OCI-M2 (cell line): ENCODE data around the gene MARK3.

Experiments
- DNase-seq: peaks from one replicate; lab custom pipeline; 2025; ENCODE audit not compliant: unreplicated experiment; lab: John Stamatoyannopoulos, UW

Gene MARK3

DNA sequence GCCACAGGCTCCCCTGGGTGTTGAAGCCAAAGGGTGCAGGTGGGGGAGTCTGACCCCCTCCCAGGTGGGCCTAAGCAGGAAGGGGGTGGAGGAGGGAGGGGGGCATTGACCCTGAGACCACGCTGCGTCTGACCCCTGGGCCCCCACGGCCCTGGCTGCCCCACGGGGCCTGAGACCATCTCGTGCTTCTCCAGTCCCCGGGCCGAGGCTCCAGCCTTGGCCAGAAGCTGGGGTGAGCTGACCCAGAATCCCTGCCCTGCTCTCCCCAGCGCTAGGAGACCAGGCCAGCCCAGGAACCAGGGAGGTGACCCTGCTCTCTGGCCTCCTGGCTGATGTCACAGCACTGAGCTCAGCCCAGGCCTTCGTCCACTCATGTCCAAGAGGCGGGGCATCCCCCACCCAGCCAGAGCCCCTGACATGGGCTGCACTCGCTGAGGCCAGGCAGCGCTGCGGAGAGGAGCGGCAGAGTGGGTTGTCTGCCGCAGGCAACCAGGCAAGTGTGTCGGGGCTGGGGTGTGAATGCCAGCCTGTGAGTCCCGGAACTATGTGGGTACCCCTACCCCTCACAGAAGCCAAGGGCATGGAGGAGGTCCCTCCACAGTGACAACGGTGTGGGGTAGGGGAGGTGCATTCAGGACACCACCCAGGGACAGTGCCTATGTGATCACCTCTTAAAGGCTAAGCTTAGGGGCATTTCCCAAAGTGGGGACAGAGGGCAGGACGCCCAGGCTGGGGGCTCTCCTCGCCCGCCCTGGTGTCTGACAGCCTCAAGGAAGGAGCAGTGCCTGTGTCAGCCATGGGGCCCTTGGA, 150.1 kb downstream of the MARK3 start:
- no peak for DNase-seq

DNA sequence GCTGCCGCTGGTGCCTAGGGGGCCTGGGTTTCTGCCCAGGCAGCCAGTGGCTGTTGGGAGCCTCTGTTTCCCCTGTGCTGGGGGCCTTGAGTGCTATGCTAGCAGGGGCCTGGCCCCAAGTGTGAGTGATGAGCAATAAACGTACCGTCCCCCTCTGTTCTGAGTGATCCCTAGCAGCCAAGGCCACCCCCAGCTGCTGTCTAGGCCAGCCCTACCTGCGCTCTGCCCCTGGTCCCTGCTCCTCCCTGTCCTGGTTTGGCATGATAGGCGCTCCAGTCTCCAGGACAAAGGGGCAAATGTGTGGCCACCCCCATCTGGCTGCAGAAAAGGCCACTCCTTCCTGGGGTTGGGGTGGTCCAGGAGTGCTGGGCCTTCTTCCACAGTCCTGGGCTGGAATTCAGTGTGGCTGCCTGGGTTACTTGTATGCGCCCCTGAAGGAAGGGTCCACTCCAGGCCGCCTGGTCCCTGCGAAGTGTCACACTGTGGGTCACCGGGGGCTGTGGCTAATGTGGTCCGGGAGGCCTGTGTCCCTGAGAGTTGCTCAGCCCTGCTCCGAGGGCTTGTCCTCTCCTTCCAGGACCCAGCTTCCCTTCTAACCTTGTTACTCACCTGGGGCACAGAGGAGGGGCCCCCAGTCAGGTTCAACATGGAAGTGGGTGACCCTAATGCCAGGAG, 150.8 kb downstream of the MARK3 start:
- no peak for DNase-seq

DNA sequence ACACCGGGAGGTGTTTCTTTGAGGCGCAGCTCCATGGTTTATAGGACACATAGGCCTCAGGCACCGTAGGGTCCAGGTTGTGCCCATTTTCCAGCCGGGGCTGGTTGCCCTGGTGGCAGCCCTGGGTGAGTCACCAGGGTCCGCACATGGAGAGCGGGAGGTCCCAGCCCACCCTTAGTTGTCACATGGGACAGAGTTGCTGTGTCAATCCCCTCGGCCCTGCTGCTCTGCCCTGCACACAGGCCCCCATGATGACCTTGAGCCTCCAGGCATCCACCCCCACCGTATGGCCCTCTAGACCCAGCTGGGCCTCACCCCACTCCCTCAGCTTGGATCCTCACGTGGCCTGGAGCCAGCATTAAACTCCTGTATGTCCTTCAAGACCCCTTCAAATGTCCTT, 151.5 kb downstream of the MARK3 start:
- DNase-seq, result no peak

DNA sequence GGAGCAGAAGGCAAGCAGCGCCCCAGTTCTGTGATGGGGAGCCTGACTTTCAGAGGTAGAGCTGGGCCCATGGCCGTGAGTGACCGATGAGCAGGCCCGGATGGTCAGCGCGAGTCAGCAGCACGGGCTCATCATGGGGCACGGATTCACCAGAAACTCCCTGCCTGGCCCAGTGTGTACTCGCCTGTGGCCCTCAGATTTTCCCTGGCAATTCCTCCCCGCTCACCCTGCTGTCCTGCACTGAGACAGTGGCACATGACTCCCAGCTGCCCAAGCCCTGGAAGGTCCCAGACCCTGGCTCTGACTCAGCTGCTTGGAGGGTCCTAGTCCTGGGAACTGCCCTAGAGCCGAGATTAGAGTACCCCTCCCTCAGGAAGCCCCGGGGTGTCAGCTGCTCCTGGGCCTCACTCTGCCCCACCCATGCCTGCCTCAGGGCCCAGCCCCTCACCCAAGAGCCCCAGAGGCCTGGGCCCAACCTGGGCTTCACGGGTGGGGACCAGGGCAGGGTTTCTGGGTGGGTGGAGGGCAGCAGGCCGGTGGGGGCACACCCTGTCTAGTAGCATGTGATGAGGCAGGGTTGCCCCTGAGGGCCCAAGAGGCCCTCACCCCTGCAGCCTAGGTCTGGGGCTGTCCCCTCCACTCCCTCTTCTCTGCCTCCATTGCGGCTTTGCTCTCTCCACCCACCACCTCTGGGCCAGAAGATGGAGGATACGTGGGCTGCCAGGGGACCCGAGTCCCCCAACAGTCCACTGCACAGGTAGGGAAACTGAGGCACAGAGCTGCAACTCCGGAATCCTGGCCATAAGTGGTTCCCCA, 152.2 kb downstream of the MARK3 start:
- no peak for DNase-seq

DNA sequence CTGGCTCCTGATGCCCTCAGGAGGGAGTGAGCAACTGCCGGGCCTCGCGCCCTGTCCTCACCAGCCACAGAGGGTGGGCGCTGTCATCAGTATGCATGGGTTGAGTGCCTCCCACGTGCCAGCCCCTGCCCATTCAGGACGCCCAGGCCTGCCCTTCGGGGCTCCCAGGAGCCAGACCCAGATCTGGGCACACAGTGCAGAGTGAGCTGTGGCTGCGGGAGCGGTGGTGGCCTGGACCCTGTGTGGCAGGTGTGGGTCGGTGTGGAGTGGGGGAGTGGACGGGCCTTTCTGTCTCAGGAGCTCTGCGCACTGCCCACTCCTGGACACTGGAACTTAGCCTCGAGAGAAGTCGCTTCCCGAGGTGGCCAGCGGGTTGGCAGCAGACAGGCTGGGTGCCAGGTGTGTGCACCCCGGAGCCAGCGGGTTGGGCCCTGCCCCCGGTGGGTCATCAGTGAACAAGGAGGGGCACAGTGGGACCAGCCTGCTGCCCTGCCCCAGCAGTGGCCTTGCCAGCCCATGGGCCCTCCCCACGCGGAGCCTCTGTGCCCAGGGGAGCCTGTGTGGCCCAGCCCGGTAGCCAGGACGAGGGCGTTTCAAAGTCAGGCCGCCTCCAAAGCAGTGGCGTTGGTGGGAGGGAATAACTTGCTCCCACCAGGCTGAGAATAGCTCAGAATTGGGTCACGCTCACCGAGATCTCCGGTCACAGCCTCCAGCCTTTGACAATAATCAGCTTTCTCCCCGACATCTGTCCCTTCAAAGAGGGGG, 153.3 kb downstream of the MARK3 start:
- no peak for DNase-seq

DNA sequence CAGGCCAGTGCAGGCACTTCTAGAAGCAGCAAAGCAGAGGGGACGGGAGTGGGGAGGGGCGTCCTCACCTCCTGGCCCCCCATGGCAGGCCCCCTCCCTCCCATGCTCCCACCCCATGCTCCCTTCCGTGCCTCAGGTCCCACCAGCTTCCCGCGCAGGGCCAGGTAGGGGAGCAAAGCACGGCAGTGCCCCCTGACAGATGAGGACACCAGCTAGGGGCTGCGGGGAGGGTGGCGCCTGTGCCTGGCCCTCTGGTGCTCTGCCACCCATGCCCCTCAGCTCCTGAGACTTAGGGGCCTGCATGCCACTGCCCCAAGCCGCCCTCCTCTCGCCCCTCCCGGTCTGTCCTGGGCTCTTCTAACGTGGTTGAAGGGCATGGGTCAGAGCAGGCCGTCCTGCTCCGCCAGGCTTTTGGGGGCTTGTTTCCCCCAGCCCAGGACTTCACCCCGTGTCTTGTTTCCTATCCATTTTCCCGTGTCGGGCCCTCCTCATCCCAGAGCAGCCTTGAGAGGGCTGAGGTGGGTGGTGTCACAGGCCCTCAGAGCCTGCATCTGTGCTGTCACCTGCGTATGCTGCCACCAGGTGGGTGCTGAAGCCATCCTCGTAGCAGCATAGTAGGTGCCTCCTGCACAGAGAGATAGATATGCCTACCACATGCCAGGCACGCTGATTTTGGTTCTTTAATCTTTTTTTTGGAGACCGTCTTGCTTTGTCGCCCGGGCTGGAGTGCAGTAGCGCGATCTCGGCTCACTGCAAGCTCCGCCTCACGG, 154.0 kb downstream of the MARK3 start:
- DNase-seq, result no peak

DNA sequence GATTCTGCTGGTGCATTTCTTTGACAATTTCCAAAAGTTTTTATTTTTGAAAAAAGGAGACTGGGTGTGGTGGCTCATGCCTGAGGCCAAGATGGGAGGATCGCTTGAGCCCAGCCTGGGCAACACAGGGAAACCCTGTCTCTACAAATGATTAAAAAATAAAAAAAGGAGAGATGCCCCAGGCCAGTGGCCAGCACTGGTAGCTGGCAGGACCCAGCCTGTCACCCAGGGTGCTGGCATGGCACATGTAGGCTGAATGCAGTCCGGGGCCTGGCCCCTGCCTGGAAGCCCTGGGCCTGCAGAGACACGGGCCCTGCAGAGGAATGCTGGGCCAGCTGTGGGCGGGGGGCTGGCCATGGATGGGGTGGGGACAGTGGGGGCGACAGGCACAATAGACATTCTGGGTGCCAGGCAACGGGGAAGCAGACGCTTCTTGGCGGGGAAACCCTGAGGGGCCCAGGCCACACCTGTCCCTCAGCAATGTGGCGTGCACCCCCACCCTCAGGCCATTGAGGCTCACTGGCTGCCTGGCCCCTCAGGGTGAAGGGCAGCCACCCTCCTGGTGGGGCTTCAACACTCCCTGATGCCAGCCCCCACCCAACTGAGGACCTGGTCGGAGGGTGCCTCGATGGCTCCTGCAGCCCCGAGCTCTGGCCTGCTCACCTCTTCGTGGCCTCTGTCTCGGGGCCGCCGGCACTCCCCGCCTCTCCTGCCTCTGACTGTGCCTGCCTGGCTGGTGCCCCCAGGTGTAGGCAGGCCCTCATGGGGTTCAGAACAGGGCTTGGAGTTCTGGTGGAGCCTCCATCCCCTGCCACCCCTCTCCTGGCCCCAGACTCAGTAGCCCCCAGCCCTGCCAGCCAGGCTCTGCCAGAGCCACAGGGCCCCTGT, 155.8 kb downstream of the MARK3 start:
- no peak for DNase-seq

DNA sequence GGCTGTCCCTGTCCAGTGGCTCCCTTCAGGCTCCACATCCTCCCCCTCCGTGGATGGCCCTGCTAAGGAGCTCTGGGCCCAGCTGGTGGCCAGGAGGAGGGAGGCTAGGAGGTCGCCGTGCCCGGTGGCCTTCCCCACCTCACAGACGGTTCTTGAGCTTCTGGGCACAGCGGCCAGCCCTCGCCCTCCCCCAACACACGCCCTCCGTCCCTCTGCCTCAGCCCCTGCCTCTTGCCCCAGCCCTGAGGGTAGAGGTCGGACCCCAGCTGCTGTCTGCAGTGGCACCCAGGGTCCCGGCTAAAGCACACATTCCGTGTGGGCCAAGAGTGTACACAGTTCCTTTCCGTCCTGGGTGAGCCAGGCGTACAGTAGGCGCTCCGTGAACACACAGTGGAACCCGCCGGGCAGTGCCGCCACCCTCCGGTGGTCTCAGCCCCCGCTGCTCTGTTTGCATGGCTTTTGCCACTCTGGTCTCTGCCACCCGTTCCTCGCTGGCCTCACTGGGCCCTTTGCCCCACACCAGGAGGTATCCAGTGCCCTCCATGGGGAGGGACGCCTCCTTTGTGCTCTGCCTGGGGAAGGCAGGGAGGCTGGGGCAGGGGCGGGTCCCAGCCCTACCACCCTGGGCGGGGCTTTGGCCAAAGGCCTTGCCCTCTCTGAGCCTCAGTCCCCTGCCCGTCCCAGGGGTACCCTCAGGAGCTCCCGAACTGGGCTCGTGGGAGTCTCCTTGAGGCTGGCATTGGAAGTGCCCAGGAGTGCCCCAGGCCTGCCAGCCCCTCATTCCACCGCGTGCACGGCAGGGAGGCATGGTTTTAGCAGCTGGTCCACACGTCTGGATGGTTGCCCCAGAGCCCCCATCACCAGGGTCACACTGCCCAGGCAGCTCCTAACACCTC, 156.7 kb downstream of the MARK3 start:
- no peak for DNase-seq

DNA sequence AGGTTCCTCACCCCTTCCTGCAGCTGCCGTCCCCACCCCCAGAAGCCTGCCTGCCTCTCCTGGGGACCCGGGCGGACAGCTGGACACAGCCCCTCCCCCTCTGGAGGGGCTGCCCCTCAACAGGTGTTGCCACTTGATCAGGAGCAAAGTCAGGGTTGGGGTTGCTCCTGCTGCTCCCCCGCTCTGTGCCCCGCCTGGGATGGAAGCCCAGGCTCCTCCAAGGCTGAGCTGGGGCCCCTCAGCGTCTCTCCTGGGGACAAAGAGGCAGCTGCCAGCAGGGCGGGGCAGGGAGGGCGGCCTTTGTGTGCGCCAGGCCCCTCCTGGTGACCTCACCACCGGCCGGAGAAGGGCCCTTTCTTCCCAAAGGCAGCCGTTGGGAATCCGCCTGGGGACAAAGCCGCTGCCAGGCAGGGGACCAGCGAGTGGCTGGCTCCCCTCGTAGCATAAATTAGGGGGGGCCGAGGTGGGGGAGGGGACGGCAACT, 157.4 kb downstream of the MARK3 start:
- DNase-seq, result no peak

DNA sequence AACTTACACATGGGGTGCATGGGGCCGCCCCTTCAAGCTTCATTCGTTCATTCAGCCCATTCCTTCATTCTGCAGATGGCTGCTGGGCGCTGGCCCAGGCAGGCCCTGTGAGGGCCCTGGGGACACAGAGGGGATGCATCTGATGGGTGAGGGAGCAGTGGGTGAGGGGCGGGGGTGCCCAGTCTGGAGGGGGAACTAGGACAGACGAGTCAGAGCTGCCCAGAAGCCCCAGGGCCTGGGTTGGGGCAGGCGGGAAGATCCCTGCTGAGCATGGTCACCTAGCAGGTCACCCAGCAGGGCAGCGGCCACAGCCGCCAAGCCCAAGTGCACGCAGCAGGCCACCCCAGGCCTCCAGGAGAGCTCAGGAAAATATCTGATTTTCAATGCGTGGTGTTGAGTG, 157.9 kb downstream of the MARK3 start:
- no peak for DNase-seq

DNA sequence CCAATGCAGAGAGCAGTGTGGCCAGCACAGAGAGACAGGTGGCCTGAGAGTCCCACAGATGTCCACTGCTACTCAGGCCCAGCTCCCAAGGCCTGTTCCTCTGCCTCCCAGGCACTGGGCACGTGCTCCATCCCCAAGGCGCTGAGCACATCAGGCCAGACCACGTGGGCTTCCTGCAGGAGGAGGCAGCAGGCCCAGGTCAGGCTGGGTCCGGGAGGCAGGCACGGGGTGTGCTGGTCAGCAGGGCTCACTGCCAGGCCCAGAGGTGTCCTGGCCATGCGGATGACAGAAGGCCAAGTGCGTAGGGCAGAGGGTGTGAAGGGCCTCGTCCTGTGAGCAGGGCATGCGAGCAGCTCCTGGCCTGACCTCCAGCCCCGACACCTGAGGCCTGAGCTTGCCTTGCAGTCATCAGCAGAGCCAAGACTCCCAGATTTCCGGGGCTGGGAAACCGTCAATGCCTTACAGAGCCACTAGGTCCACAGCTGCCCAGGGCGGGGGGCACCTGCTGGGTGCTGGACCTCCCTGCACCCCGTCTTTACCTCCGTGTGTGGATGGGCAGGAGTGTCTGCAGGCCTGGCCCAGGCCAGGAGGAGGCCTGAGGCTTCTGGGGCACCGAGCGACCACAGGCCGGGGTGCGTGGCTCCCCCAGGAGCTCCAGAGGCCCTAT, 158.6 kb downstream of the MARK3 start:
- no peak for DNase-seq

DNA sequence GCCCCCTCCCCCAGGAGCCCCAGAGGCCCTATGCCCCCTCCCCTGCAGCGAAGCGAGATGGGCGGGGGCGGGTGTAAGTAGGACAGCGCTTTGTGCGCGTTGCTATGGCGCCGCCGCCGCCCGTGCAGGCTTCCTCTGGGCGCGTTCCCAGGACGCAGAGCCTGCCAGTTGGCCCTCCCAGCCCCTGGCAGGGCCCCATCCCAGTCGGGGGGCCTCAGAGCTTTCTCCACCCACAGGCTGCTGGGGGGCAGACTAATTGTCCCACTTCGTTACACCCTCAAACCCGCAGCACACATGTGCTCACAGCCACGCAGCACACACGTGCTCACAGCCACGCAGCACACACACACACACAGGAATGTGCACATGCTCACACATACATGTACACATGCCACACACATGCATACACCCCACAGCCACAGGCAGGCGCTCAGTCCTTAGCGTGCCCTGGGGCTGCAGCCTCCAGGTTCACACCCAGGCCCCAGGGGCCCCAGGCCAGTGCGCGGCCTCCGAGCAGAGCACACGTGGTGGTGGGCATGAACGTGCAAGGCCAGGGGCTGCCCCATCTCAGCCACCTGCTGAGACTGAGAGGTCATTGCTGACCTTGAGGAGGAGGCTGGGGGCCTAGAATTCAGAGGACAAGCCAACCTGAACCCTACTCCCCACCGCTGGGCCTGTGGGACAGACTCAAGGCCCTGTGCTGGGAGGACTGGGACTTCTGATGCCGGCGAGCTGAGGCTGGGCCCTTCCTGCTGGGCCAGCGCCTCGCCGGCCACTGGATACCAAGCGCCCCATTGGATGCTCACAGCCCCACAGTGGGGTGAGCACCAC, 159.4 kb downstream of the MARK3 start:
- no peak for DNase-seq

DNA sequence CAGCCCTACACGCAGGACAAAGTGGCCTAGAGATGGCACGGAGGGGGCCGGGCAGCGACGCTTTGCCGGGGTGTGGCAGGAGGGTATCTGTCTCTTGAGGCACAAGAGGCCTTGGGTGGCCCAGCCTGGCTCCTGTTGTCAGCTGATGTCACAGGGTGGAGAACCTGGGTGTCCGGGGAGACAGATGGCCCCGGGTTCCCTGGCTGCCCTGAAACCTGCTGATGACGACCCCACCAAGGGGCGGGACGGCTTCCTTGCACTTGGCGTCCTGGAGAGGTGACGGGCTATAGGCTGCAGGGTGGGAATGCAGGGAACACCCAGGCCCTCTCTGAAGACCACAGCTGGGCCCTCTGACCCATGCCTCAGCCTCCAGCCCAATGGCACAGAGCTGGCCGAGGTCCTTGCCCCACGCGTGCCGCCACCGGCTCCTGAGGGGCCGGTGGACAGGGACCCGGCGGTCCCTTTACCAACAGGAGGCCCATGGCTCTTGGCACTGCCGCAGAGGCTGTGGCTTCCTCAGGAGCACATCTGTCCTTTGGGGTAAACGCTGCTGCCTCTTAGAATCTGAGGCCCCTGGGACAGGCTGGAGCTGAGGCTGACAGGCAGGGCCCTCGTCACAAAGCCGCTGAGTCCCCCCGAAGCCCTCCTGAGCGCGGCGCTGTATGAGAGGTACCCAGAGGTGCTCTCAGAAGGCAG, 160.2 kb downstream of the MARK3 start:
- no peak for DNase-seq

DNA sequence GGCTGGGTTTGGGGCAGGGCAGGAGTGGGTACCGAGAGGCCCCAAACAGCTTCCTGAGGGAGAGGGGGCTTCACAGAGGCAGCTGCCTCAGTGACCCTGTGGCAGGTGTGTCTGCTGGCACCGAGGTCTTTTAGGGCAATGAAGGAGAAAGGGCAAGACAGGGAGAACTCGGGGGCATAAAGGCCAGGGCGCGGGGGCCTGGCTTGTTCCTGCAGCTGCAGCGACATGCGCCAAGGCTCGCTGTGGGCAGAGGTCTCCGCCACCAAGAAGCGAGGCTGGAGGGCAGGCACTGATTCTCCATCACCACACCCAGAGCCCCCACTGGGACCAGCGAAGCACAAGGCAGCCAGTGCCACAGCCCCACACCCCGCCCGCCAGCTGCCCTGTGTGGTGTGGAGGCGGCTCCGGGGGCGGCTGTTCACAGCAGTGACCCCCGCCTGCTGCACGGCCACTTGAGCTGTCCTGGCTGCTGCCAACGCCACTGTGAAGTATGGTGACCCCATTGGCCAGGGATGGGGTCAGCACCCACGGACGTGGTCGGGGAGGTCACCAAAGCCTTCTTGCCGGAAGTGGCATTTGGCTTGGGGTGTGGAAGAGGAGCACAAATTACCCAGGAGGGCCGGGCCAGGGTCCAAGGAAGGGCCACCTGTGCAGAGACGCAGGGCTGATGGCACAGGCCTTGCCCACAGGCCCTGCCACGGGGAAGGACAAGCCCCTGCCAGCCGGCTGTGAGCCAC, 160.9 kb downstream of the MARK3 start:
- no peak for DNase-seq

DNA sequence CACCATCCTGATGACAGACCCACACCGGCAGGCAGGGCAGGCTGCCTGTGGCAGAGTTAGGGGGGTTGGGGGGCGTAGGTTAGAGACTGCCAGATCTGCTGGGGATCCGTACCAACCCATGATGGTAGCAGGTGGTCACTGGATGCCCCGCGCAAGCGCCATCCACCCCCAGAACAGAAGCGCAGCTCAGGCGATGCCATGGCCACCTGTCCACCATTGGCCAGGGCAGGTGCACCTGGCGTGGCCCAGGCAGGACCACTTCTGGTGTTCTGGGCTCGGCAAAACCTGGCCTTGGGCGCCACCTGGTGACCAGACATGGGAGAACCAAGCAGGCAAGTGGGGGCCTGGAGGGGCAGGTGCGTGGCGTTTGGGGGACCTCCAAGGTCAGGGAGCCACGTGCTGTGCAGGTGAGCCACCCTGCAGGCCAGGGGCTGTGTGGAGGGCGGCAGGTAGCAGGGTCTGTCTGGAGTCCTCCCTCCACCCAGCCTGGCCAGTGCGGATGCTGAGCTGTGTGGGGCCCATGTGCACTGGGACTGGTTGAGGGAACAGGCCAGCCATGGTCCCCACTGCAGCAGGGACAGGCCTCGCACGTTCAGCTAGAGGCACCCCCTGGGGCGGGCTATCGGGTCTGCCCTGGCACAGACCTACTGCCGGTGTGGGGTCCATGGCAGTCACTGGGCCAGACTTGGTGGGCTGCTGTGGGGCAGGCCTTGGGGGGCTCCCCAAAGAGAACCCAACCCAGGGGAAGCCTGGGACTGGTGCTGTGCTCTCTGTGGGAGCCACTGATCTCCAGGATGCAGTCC, 161.6 kb downstream of the MARK3 start:
- no peak for DNase-seq
